ENCODE results near the gene OXNAD1. TPM values are rescaled to one million over a fixed set of nuclear protein-coding genes. Genes with fewer than 3 reads are reported as not detected.

OXNAD1 gene
- total RNA-seq, 3 donors from 2014 or later = 21.5 to 35.2 (median 28.4) TPM

GRCh38 chr3:16288664-16289063 is 23.7 kb downstream of the OXNAD1 start:
- intact Hi-C loops (cut with DNase I, micrococcal nuclease) = loop anchor here in 1 of 2 donors (5.0 kb wide), 1 partner anchor 264 kb away; no protein-coding TSS in a partner anchor
- Histone ChIP-seq H3K4me1 (ENCODE audit: low read depth) (no peaks in the 10 kb centered on the region), H3K4me3 (no peak overlapping the region), H3K36me3 (ENCODE audit: low read depth) (no peaks in the 10 kb centered on the region), H3K9me3 (no peaks in the 10 kb centered on the region)
- no peak for TF ChIP-seq CTCF (IDR thresholded peaks at IDR 0.05)
- ATAC-seq = peak; percentile 26
- DNase-seq = no peak

DNA sequence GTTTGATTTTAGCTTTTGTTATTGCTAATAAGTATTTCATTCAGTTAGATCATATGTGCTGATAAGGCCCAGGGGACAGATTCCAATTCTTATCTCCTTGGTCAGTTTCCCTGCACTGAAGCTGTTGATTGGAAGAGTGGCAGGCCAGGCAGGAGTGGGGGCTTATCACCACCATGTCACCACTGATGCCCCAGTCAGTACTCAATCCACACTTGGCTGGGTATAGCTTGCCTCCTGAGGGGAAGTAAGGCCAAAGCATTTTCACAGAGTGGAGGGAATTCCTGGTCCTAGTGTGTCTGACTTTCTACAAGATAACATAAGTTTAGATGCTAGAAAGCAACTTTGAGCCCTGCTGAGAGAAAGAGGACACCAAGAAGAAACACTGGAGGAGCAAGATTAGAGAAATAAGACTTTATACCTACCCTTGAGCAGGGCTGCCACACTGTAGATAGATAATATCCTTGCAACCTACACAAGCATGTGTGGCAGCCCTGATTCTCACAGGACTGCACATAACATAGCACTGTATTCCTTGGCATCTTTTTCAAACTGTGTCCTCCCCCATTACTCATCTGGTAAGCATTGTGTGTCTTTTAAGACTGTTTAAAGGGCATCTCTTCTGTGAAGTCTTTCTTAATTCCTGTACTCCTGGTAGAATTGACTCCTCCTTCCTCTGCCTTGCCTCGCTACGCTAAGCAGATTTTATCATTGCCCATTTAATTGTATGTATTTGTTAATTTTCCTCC is 24.3 kb downstream of the OXNAD1 start:
- Histone ChIP-seq H3K36me3 (ENCODE audit: low read depth) (no peaks in the 10 kb centered on the region), H3K9me3 (no peaks in the 10 kb centered on the region), H3K4me3 (no peak overlapping the region), H3K4me1 (ENCODE audit: low read depth) (no peaks in the 10 kb centered on the region)
- intact Hi-C loops (cut with DNase I, micrococcal nuclease) = loop anchor here in 1 of 2 donors (5.0 kb wide), 1 partner anchor 263 kb away; no protein-coding TSS in a partner anchor
- ATAC-seq (no peak), DNase-seq (no peak)
- TF ChIP-seq CTCF (IDR thresholded peaks at IDR 0.05) = no peak

DNA sequence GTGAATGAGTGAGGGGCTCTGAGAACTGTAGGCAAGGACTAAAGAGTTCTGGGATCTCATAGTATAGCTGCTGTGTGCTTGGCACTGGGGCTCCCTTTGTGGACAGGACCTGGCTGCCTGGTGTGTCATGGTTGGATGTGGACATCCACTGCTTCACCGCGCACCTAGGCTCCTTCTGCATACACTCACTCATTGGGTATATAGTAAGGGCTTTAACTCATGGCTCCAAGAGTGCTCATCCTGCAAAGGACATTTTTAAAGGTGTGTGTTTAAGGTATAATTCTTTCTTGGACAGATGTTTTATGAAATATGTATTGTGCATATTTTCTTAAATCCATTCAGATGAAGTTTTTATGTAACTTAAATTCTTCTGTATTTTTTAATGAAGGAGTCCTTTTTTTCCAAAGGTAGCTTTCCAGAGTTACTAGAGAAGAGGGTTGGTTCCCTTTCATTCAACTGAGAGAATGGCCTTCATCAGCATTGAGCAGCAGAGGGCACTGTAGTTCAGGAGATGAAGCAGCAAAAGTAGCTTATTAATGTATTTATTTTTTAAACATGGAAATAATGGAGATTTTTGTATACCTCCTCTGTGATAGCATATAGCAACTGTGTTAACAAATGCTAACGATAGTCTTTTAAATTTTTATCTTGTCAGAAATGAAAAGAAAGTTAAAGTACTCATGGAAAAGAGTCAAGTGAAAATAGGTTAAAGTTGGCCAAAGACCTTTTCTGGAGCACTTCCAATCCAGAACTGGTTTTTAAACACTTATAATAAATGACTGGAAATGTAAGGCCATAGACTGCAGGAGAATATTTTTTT is 25.2 kb downstream of the OXNAD1 start:
- TF ChIP-seq CTCF (IDR thresholded peaks at IDR 0.05) = peak; percentile 26
- no peaks in the 10 kb centered on the region for H3K9me3 ChIP-seq
- no peak overlapping the region for H3K4me3 ChIP-seq
- intact Hi-C loops (cut with DNase I, micrococcal nuclease) = loop anchor here in 1 of 2 donors (10.0 kb wide), 1 partner anchor 265 kb away; no protein-coding TSS in a partner anchor
- peak in 1 of 3 donors; percentile 75 for DNase-seq
- peak; percentile 51 for ATAC-seq
- H3K4me1 ChIP-seq (ENCODE audit: low read depth) = no peaks in the 10 kb centered on the region
- H3K36me3 ChIP-seq (ENCODE audit: low read depth) = no peaks in the 10 kb centered on the region

DNA sequence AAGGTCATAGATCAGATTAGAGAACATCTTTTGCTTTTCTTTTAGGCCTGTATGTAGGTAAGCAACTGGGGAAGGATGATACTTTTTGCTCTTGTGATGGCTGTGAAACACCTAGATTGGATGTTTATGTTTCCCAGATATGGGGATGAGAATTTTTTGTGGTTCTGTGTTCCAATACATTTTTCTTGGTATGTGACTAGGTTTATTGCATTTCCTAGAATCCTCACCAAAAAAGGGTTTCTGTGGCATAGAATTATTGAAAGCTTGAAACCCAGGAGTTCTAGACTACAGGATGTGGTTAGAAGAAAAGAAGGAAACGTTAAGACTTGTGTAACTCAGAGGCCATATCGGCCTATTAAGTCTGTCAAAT is 25.8 kb downstream of the OXNAD1 start:
- DNase-seq = no peak
- intact Hi-C loops (cut with DNase I, micrococcal nuclease) = loop anchor here in 1 of 2 donors (10.0 kb wide), 1 partner anchor 264 kb away; no protein-coding TSS in a partner anchor
- no peak for ATAC-seq
- Histone ChIP-seq H3K9me3 (no peaks in the 10 kb centered on the region), H3K4me1 (ENCODE audit: low read depth) (no peaks in the 10 kb centered on the region), H3K4me3 (no peak overlapping the region), H3K36me3 (ENCODE audit: low read depth) (no peaks in the 10 kb centered on the region)
- TF ChIP-seq CTCF (IDR thresholded peaks at IDR 0.05) = no peak

GRCh38 chr3:16294844-16295243 is 29.8 kb downstream of the OXNAD1 start:
- intact Hi-C loops (cut with DNase I, micrococcal nuclease) = loop anchor here in 1 of 2 donors (10.0 kb wide), 1 partner anchor 260 kb away; no protein-coding TSS in a partner anchor

More at GRCh38 chr3:16294844-16295243, 29.8 kb downstream of the OXNAD1 start:
- no peak overlapping the region for H3K4me3 ChIP-seq
- H3K9me3 ChIP-seq = no peaks in the 10 kb centered on the region
- no peak for TF ChIP-seq CTCF (IDR thresholded peaks at IDR 0.05)
- no peak for ATAC-seq
- no peak for DNase-seq
- no peaks in the 10 kb centered on the region for H3K36me3 ChIP-seq (ENCODE audit: low read depth)
- H3K4me1 ChIP-seq (ENCODE audit: low read depth) = no peaks in the 10 kb centered on the region

Data from mucosa of descending colon (tissue), 3 donors.